Measurements from ENCODE around the gene DCUN1D1. TPM values are rescaled to one million over a fixed set of nuclear protein-coding genes. Genes with fewer than 3 reads are reported as not detected.
"Not testable (repeated sequence)": the region's sequence is repeated elsewhere in the genome, so short reads cannot be mapped to it uniquely, and the experiment has no call there.

Gene DCUN1D1
- total RNA-seq (60.4 TPM), polyA plus RNA-seq (22.4 TPM)

DNA sequence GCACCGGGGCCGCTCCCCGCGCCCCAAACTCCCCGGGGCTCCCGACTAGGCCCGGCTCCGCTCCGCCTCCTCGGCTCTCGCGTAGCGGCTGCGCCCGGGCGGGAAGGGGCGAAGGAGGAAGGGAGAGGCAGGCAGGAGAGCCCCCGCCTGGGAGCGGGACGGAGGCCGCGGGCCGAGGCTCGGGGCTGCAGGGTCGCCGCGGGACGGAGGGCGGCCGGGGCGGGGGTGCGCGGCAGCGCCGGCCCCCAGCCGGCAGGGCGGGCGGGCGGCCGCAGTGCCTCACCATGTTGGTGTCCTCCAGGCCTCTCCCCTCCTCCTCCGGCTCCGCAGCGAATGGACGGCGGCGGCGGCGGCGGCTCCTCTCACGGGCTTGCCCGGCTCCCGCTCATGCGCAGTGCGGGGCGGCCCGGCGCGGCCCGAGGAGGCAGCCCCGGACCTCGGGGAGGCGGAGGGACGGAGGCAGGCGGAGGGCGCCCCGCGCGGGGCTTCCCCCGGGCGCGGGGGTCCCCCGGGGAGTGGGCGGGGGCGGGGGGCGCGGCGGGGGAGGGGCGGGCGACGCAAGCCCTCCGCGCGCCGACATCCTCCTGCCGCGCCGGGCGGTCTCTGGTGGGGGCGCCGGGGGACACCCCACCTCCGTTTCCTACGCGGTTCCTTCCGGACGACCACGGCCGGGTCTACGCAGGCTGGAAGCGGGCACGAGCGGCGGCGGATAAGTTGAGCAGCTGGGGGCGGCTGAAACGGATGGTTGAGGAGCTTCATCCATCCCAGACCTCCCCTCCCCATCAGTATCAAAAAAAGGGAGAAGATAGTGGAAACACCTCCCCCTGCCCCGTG is at the start of gene DCUN1D1:
TSS of gene DCUN1D1 (minus strand) at position 335 of the 834 bp plus-strand sequence. CDS start at position 286, 49 bp downstream.
- Histone ChIP-seq H3K4me3 (ENCODE audit: low read depth, low read length) (peak within 1 kb of the TSS; percentile 100), H3K4me1 (ENCODE audit: insufficient read depth) (peaks cover 6% of the 10 kb centered on the region), H3K36me3 (ENCODE audit: insufficient read depth) (no peaks in the 10 kb centered on the region), H3K27ac (ENCODE audit: low read depth) (peak within 1 kb of the TSS; percentile 78)
- WGBS: under 1% methylated on average over 98 of the region's 106 CpGs
- DNase-seq (ENCODE audit: extremely low spot score): peak; percentile 58

DNA sequence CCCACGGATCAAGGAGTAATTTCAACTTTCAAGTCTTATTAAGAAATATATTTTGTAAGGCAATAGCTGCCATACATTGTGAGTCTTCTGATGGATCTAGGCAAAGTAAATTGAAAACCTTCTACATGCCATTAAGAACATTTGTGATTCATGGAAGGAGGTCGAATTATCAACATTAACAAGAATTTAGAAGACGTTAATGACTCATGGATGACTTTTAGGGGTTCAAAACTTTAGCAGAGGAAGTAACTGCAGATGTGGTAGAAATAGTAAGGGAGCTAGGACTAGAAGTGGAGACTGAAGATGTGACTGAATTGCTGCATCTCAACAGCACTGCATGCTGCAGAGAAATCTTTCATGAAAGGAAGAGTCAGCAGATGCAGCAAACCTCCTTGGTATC is 48.1 kb upstream of the DCUN1D1 start:
- Histone ChIP-seq H3K4me3 (ENCODE audit: low read depth, low read length) (no peak overlapping the region), H3K4me1 (ENCODE audit: insufficient read depth) (no peaks in the 10 kb centered on the region), H3K27ac (ENCODE audit: low read depth) (no peak overlapping the region), H3K36me3 (ENCODE audit: insufficient read depth) (peaks cover 5% of the 10 kb centered on the region)
- DNase-seq (ENCODE audit: extremely low spot score): no peak
- WGBS: 97% methylated on average over 3 of the region's 3 CpGs

DNA sequence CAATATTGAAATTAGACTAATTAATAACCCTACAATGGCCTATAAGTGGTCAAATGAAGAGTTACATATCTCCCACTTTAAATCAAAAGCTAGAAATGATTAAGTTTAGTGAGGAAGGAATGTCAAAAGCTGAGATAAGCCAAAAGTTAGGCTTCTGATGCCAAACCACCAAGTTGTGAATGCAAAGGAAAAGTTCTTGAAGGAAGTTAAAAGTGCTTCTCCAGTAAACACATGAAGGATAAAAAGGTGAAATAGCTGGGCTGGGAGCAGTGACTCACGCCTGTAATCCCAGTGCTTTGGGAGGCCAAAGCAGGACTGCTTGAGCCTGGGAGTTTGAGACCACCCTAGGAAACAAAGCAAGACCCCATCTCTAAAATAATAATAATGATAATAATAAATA is 46.9 kb upstream of the DCUN1D1 start:
- H3K36me3 ChIP-seq (ENCODE audit: insufficient read depth): peaks cover 3% of the 10 kb centered on the region
- WGBS: 93% methylated on average over 1 of the region's 1 CpG
- DNase-seq (ENCODE audit: extremely low spot score): no peak
- H3K27ac ChIP-seq (ENCODE audit: low read depth): no peak overlapping the region
- H3K4me1 ChIP-seq (ENCODE audit: insufficient read depth): no peaks in the 10 kb centered on the region
- no peak overlapping the region for H3K4me3 ChIP-seq (ENCODE audit: low read depth, low read length)

DNA sequence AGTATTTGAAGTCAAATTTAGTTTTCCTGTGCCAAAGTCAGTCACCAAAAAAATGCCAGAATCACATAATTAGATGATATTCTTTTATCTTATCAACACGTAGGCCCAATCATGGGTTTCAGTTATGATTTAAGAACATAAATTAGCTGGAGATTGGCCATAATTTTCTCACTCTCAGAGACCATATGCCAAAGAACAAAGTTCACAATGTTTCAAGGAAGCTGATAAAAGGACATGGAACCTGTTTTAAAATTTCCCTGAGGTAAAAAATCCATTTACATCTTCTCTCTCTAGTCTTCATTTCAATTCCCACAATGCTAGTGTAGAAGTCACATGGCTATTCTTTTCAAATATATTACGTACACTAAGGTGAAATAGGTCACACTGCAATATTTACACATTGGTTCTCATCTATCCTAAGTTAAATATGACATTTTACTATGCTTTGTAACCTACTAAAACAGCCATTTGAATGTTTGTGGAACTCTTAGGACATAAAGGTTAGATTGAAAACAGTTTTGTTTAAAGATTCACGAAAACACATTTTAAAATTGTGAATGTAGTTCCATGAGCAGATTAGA is 42.7 kb upstream of the DCUN1D1 start:
- Histone ChIP-seq H3K4me1 (ENCODE audit: insufficient read depth) (no peaks in the 10 kb centered on the region), H3K36me3 (ENCODE audit: insufficient read depth) (peaks cover 3% of the 10 kb centered on the region), H3K27ac (ENCODE audit: low read depth) (no peak overlapping the region), H3K4me3 (ENCODE audit: low read depth, low read length) (no peak overlapping the region)
- WGBS: 90% methylated on average over 3 of the region's 3 CpGs
- no peak for DNase-seq (ENCODE audit: extremely low spot score)

DNA sequence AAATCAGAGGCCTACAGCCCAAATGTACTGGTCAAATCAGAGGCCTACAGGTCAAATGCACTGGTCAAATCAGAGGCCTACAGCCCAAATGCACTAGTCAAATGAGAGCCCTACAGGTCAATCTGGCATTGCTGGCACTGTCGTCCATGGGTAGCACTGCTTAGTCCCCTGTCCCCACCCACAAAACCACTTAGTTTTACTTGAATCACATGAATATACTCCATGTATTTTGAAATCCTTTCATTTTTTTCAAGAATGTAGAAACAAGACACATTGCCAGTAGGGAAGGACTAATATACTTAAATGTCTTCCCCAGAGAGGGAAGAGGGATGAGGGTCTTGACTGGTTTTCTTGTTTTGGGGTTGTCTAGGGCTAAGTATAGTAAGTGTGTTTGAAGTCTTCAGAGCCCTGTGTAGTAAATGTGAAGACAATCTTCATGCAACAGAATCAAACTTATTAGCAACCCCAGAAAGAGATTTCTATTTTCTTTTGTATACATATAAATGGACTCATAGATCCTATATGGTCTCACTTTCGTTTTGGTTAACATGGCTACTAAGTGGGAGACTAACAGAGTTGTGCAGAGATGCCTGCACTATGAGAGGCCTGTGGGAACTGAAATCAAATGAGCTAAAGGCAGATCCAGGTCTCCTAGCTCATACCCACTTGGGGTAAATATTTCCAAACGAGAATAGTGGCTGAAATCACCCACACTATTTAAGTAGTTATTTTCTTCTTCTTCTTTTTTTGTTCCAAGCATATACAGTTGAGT is 38.3 kb upstream of the DCUN1D1 start:
- Histone ChIP-seq H3K36me3 (ENCODE audit: insufficient read depth) (peaks cover 4% of the 10 kb centered on the region), H3K4me3 (ENCODE audit: low read depth, low read length) (no peak overlapping the region), H3K27ac (ENCODE audit: low read depth) (no peak overlapping the region), H3K4me1 (ENCODE audit: insufficient read depth) (no peaks in the 10 kb centered on the region)
- no peak for DNase-seq (ENCODE audit: extremely low spot score)
- 95% methylated on average over 3 of the region's 3 CpGs for WGBS

DNA sequence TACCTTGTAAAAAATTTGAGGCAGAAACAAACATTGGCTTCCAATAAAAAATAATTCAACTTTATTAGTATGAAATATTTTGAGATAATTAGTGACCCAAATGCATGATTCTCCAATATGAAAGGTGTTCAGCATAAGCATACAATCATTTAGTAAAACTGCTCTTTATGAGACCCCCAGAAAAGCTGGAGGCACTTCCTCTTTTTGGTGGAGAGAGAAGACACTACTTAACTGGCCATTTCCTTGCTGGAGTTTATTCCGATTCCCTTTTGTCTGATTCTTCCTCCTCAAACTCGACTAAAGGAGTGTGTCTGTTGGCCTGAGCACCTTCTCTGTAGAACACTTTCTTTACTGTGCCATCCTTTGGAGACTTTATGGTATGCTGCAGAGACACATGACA is 34.8 kb upstream of the DCUN1D1 start:
- H3K36me3 ChIP-seq (ENCODE audit: insufficient read depth): peaks cover 4% of the 10 kb centered on the region
- no peak for DNase-seq (ENCODE audit: extremely low spot score)
- no peaks in the 10 kb centered on the region for H3K4me1 ChIP-seq (ENCODE audit: insufficient read depth)
- WGBS: 79% methylated on average over 2 of the region's 2 CpGs
- H3K27ac ChIP-seq (ENCODE audit: low read depth): no peak overlapping the region
- H3K4me3 ChIP-seq (ENCODE audit: low read depth, low read length): no peak overlapping the region

DNA sequence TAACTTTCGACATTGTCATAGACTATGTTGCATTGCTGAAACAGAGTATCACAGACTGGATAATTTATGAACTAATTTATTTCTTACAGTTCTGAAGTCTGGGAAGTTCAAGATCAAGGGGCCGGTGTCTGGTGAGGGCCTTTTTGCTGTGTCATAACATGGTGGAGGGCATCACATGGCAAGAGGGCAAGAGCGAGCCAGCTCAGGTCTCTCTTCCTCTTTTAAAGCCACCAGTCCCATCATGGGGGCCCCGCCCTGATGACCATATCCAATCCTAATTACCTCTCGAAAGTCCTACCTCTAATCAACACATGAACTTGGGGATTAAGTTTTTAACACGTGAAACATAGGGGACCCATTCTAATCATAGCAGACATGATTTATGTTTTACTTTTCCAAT is 33.5 kb upstream of the DCUN1D1 start:
- Histone ChIP-seq H3K36me3 (ENCODE audit: insufficient read depth) (peaks cover 1% of the 10 kb centered on the region), H3K27ac (ENCODE audit: low read depth) (no peak overlapping the region), H3K4me3 (ENCODE audit: low read depth, low read length) (no peak overlapping the region), H3K4me1 (ENCODE audit: insufficient read depth) (no peaks in the 10 kb centered on the region)
- WGBS: 82% methylated on average over 6 of the region's 6 CpGs
- no peak for DNase-seq (ENCODE audit: extremely low spot score)

DNA sequence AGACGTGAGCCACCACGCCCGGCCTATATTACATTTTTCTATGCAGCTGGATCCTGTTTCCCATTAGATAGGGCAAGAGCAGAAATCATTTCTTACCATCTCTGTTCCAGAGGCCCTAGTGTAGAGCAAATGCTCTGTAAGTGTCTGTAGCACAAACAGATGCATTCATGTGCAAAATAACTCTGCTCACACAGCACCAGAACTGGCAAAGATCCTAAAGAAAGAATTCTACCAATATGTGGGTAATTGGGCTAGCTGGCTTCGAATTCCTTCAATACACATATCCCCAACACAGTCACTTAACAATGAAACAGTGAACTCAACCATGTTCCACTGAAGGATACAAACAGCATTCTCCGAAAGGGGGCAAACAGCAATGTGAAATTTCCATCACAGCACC is 32.7 kb upstream of the DCUN1D1 start:
- WGBS: 94% methylated on average over 5 of the region's 5 CpGs
- Histone ChIP-seq H3K27ac (ENCODE audit: low read depth) (no peak overlapping the region), H3K4me1 (ENCODE audit: insufficient read depth) (no peaks in the 10 kb centered on the region), H3K36me3 (ENCODE audit: insufficient read depth) (peaks cover 1% of the 10 kb centered on the region), H3K4me3 (ENCODE audit: low read depth, low read length) (no peak overlapping the region)
- DNase-seq (ENCODE audit: extremely low spot score): no peak

DNA sequence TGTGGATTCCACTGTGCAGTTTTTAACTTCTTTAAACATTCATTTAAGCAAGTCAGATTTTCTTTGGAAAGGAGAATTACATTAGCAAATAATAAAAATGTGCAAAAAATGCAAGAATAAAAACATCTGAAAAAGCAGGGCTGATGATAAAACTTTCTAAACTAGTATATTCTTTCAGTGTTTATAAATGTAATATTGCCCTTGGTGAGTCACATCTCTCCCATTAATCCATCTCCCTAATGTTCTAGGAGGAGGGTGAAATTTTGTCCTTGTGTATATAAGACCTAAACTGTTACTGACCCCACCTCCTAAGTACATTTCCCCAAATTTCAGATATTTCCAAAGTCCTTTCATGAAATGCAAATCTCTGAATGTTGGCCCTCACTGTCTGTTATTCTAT is 28.5 kb upstream of the DCUN1D1 start:
- no peak for DNase-seq (ENCODE audit: extremely low spot score)
- Histone ChIP-seq H3K4me3 (ENCODE audit: low read depth, low read length) (no peak overlapping the region), H3K4me1 (ENCODE audit: insufficient read depth) (no peaks in the 10 kb centered on the region), H3K36me3 (ENCODE audit: insufficient read depth) (no peaks in the 10 kb centered on the region), H3K27ac (ENCODE audit: low read depth) (no peak overlapping the region)

DNA sequence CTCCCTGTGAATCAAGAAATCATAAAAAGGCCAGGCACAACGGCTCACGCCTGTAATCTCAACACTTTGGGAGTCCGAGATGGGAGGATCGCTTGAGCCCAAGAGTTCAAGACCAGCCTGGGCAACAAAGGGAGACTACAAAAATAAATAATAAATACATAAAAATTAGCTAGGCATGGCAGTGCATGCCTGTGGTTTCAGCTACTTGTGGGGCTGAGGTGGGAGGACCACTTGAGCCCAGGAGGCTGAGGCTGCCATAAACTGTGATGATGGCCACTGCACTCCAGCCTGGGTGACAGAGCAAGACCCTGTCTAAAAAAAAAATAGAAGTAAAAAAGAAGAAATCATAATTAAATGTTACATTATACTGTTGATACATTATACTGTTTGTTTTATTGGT is 28.0 kb upstream of the DCUN1D1 start:
- Histone ChIP-seq H3K4me3 (ENCODE audit: low read depth, low read length) (no peak overlapping the region), H3K27ac (ENCODE audit: low read depth) (no peak overlapping the region), H3K36me3 (ENCODE audit: insufficient read depth) (no peaks in the 10 kb centered on the region), H3K4me1 (ENCODE audit: insufficient read depth) (no peaks in the 10 kb centered on the region)
- WGBS: 94% methylated on average over 4 of the region's 4 CpGs
- DNase-seq (ENCODE audit: extremely low spot score): no peak

DNA sequence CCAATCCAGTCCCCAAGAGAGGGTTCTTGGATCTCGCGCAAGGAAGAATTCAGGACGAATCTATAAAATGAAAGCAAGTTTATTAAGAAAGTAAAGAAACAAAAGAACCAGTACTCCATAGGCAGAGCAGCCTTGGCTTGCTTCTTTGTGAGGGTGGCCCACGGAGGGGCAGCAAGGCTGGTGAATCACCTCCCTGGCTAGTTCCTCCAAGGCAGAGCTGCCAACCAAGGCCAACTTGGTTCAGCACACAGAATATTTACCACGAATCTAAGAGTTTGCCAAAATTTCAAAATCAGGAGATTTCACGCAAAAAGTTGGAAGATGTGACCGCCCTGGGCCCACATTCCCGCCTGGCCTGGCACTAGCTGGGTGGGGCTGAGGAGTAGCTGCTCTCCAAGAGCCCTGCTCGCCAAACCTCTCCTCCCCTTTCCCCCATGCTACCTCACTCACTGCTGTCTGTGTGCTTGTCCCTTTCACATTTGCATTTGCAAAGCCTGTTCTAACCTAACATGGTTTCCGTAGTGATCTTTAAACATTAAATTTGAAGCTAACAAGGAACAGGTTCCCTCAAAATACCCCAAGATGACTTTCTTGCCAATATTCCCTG is 26.2 kb upstream of the DCUN1D1 start:
- Histone ChIP-seq H3K27ac (ENCODE audit: low read depth) (no peak overlapping the region), H3K4me3 (ENCODE audit: low read depth, low read length) (no peak overlapping the region), H3K4me1 (ENCODE audit: insufficient read depth) (no peaks in the 10 kb centered on the region), H3K36me3 (ENCODE audit: insufficient read depth) (no peaks in the 10 kb centered on the region)
- WGBS: 89% methylated on average over 10 of the region's 10 CpGs
- DNase-seq (ENCODE audit: extremely low spot score): no peak

DNA sequence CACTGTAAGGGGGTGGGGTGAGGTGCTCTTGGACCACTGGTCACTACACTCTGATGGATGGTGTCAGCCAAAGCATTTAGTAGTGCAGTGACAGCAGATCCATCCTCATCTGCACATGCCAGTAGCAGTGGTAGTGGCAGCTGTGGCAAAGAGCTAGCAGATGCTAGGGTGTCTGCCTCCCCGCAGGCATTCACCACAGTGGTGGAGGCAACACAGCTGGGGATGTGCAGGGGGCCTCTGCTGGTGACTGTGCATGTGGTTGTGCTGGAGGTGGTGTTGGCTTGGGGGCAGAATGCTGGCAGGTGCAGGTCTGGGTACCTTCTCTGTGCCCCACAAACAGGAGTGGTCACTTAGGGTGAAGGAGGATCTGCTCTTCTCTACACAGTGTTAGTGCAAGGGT is 19.4 kb upstream of the DCUN1D1 start:
- DNase-seq (ENCODE audit: extremely low spot score): no peak
- Histone ChIP-seq H3K36me3 (ENCODE audit: insufficient read depth) (no peaks in the 10 kb centered on the region), H3K4me1 (ENCODE audit: insufficient read depth) (no peaks in the 10 kb centered on the region), H3K4me3 (ENCODE audit: low read depth, low read length) (no peak overlapping the region), H3K27ac (ENCODE audit: low read depth) (no peak overlapping the region)
- WGBS: 85% methylated on average over 1 of the region's 1 CpG

DNA sequence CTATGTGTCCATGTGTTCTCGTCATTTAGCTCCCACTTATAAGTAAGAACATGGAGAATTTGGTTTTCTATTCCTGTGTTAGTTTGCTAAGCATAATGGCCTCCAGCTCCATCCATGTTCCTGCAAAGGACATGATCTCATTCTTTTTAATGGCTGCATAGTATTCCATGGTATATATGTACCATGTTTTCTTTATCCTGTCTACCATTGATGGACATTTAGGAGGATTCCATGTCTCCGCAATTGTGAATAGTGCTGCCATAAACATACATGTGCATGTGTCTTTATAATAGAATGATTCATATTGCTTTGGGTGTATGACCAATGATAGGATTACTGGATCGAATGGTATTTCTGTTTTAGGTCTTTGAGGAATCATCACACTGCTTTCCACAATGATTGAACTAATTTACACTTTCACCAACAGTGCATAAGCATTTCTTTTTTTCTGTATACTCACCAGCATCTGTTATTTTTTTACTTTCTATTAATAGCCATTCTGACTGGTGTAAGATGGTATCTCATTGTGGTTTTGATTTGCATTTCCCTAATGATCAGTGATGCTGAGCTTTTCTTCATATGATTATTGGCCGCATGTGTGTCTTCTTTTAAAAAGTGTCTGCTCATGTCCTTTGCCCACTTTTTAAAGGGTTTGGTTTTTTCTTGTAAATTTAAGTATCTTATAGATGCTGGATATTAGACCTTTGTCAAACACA is 13.3 kb upstream of the DCUN1D1 start:
- not testable (repeated sequence) for H3K4me1 ChIP-seq (ENCODE audit: insufficient read depth)

More for the DNA sequence above, 13.3 kb upstream of the DCUN1D1 start:
- WGBS: 95% methylated on average over 4 of the region's 4 CpGs
- DNase-seq (ENCODE audit: extremely low spot score); H3K4me3 ChIP-seq (ENCODE audit: low read depth, low read length); H3K36me3 ChIP-seq (ENCODE audit: insufficient read depth); H3K27ac ChIP-seq (ENCODE audit: low read depth): not testable (repeated sequence)

All from urinary bladder (tissue), 4 donors.